AG09309 (cell line): ENCODE results near the gene MUC5AC.
"Not testable (repeated sequence)": the region's sequence is repeated elsewhere in the genome, so short reads cannot be mapped to it uniquely, and the experiment has no call there.

Experiments used
- DNase-seq: peaks from one replicate; pipeline ENCODE4 v3.0.0-alpha.2; 2010; ENCODE audit warnings: low read depth
- H3K4me3 ChIP-seq: 2 replicates; pipeline ENCODE4 v1.5.1; 2011; ENCODE audit warnings: mild to moderate bottlenecking, low read depth, low read length, moderate library complexity; ENCODE audit not compliant: control insufficient read depth
- TF ChIP-seq, protein P1 (sequence below): IDR thresholded peaks from 2 replicates; pipeline ENCODE4 v1.5.1; 2011; ENCODE audit warnings: mild to moderate bottlenecking, low read depth, low read length, inconsistent platforms; ENCODE audit not compliant: insufficient read depth, control insufficient read depth; ENCODE audit errors: missing control alignments

Gene MUC5AC

DNA sequence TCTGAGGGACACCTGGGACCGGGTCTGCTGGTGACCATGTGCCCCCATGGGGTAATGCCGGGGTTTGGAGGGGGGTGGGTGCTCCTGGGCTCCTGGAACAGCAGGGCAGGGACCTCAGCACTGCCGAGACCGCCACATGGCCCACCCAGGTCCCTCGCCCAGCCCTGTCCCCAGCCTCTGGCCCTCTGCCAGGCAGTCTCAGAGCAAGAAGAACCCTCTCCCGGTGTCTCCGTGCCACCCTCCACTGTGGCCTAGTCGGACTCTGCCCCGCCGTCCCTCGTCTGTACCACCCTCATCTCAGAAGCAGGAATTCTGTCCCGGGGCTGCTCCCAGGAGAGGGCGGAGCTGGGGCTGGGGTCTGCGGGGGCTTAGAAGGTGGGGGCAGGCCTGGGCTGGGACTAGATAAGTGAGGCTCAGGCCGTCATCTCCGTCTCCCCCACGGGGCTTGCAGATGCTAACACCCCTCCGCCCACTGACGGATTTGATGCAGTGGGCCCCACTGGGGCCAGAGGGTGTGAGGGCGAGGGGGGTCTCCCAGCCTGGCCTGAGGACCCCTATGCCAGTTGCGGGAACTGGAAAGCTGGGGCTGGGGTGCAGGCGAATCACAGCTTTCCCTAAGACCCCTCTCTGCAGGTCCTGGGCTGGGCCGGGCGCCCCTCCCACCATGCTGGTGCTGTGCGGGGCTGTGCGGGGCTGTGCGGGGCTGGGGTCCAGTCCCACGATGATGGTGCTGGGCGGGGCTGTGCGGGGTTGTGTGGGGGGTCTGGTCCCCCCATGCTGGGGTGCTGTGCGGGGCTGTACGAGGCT lies 1.1 kb downstream of the MUC5AC start:
- H3K4me3 ChIP-seq, result no peak overlapping the region
- no peak for DNase-seq
- TF ChIP-seq, protein P1, sequence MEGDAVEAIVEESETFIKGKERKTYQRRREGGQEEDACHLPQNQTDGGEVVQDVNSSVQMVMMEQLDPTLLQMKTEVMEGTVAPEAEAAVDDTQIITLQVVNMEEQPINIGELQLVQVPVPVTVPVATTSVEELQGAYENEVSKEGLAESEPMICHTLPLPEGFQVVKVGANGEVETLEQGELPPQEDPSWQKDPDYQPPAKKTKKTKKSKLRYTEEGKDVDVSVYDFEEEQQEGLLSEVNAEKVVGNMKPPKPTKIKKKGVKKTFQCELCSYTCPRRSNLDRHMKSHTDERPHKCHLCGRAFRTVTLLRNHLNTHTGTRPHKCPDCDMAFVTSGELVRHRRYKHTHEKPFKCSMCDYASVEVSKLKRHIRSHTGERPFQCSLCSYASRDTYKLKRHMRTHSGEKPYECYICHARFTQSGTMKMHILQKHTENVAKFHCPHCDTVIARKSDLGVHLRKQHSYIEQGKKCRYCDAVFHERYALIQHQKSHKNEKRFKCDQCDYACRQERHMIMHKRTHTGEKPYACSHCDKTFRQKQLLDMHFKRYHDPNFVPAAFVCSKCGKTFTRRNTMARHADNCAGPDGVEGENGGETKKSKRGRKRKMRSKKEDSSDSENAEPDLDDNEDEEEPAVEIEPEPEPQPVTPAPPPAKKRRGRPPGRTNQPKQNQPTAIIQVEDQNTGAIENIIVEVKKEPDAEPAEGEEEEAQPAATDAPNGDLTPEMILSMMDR, result no peak

DNA sequence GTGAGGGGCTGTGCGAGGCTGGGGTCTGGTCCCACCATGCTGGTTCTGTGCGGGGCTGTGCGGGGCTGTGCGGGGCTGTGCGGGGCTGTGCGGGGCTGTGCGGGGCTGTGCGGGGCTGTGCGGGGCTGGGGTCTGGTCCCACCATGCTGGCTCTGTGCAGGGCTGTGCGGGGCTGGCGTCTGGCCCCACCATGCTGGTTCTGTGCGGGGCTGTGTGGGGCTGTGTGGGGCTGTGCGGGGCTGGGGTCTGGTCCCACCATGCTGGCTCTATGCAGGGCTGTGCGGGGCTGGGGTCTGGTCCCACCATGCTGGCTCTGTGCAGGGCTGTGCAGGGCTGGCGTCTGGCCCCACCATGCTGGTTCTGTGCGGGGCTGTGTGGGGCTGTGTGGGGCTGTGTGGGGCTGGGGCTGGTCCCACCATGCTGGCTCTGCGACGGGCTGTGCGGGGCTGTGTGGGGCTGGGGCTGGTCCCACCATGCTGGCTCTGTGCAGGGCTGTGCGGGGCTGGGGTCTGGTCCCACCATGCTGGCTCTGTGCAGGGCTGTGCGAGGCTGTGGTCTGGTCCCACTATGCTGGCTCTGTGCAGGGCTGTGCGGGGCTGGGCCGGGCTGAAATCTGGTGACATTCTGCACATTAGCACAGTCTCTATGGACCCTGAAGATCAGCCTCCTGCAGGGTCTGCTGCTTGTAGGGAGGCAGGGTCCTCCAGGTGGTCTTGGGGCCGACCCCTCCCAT lies 1.9 kb downstream of the MUC5AC start:
- DNase-seq, H3K4me3 ChIP-seq: not testable (repeated sequence)

DNA sequence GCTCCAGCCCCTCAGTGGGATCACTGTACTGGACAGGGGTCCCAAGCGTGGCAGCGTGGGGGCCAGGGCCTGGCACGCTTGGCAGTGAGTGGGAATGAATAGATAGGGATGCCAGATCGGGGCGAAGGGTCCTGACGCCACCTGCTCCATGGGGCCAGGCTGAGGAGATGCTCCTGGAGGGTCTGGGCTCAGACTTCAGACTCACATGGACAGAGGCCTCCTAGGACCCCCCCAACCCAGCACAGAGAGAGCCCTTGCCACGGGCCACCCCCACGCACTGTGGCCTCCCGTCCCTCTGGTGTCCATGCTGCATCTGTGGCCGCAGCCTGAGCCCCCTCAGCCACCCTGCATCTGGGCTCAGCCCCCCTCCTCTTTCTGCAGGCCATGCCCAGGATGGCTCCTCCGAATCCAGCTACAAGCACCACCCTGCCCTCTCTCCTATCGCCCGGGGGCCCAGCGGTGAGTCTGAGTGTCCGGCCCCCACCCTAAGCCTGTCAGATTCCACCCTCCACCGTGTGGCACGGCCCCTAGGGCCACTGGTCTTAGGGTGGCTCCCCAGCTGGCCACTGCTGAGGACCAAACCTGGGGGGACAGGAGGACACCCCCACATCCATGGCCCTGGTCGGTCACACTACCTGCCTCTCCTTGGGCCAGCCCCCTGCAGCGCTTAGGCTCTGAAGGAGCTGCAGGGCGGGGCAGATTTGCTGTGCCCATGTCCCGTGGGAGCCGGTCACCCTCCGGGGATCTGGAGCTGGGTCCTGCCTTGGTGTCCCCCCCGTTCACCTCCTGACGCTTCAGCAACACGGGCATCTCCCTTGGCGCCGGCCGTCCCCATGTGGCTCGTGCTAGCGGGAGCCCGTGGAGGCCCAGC lies 2.7 kb downstream of the MUC5AC start:
- no peak for DNase-seq
- TF ChIP-seq, protein P1, result no peak
- no peak overlapping the region for H3K4me3 ChIP-seq

DNA sequence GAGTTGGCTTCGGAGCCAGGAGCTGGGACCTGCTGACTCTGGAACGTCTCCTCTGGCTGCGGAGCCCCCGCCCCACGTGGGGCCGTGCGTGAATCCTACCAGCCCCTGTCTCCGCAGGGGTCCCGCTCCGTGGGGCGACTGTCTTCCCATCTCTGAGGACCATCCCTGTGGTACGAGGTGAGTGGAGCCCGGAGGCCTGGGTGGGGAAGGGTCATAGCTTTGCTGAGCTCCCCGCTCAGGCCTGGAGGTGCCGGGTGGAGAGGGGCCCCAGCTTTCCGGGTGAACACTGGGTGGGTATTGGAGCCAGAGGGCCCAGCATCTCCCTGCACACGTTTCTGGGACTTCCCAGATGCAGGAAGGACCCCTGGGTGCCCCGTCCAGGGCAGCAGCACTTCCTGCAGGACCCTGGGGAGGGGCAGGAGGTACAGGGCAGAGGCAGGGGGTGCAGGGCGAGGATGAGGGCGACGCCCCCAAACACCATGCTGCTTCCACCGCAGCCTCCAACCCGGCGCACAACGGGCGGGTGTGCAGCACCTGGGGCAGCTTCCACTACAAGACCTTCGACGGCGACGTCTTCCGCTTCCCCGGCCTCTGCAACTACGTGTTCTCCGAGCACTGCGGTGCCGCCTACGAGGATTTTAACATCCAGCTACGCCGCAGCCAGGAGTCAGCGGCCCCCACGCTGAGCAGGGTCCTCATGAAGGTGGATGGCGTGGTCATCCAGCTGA lies 3.8 kb downstream of the MUC5AC start:
- TF ChIP-seq, protein P1, result no peak
- H3K4me3 ChIP-seq, result no peak overlapping the region
- DNase-seq, result no peak

DNA sequence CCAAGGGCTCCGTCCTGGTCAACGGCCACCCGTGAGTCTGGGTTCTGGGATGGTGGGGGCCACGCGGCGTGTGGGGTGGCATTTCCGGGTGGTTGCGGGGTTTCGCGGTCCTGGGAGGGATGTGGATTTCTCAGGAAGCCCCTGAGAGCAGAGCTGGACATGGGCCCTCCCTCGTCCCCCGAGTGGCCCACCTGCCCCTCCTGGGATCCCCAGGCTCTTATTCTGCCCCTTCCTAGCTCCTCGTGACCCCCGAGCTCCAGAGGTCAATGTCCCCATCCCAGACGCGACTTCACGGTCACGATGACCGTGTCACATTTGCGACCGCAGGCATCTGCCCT lies 4.4 kb downstream of the MUC5AC start:
- TF ChIP-seq, protein P1, result no peak
- H3K4me3 ChIP-seq, result no peak overlapping the region
- DNase-seq, result no peak

DNA sequence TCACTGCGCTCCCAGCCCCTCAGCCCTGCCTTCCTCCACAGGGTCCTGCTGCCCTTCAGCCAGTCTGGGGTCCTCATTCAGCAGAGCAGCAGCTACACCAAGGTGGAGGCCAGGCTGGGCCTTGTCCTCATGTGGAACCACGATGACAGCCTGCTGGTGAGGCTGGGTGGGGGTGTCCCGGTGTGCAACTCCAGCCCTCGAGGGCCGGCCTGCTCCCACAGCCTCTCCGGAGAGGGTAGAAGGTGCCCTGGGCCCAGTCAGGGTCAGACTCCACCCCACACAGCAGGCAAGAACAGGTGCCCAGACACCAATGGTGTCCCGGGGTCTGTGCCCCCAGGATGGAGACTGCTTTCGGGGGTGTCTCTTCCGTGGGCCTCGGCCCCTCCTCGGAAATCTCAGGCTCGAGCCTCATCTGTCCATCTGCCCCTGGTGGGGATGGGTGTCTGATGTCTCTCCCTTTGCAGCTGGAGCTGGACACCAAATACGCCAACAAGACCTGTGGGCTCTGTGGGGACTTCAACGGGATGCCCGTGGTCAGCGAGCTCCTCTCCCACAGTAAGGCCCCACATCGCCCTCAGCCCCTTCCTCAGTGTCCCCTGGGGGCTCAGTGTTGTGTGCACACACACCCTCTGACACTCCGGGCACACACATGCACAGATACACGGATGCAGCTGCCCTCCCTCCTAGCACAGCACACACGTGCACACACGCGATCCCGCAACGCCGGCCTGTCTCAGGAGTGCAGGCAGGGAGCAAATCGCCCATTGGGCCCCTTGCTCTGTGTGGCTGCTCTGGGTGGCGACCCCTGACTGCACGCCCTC lies 4.9 kb downstream of the MUC5AC start:
- DNase-seq, result no peak
- TF ChIP-seq, protein P1, result no peak
- no peak overlapping the region for H3K4me3 ChIP-seq
